HepG2 (cell line): ENCODE results near the gene NDC80. TPM values are rescaled to one million over a fixed set of nuclear protein-coding genes. Genes with fewer than 3 reads are reported as not detected.
A peak's percentile ranks its signal among the peaks of the same experiment; 100 is the strongest.

Source experiments
- CC2D1A ChIP-seq: sonication (generic); formaldehyde crosslinking; IDR thresholded peaks from 2 replicates; pipeline ENCODE4 v1.8.1; 2023; ENCODE audit warnings: mild to moderate bottlenecking, missing genetic modification reagents
- CREB1 ChIP-seq, 2 experiments: fragments of 450-650 bp in 1 of 2; IDR thresholded peaks; 2 replicates each; pipeline ENCODE4 v1.6.1; 2016 to 2017; ENCODE audit warnings: control low read depth in 1 of 2, mild to moderate bottlenecking in 1 of 2, missing compliant biosample characterization in 1 of 2, missing genetic modification characterization in 1 of 2
- DMAP1 ChIP-seq: IDR thresholded peaks from 2 replicates; pipeline ENCODE4 v1.6.1; 2016
- ESRRA ChIP-seq: sonication (generic); formaldehyde crosslinking; IDR thresholded peaks from 2 replicates; pipeline ENCODE4 v1.5.1; 2020; ENCODE audit warnings: mild to moderate bottlenecking, low read depth, missing genetic modification reagents
- GTF3A ChIP-seq: sonication (generic); formaldehyde crosslinking; conservative IDR thresholded peaks from 2 replicates; pipeline ENCODE4 v1.4.0; 2020; ENCODE audit warnings: mild to moderate bottlenecking, missing genetic modification reagents
- HNRNPLL ChIP-seq: fragments of 200-400 bp; formaldehyde crosslinking; IDR thresholded peaks from 2 replicates; pipeline ENCODE4 v1.6.1; 2017; ENCODE audit warnings: mild to moderate bottlenecking, low read depth, low read length; ENCODE audit not compliant: poor library complexity, severe bottlenecking
- NR2F1 ChIP-seq, 2 experiments: fragments of 450-650 bp in 1 of 2; formaldehyde crosslinking in 1 of 2; IDR thresholded peaks; 2 replicates each; pipeline versions ENCODE4 v1.5.0 to v1.6.1; 2016 to 2020; ENCODE audit warnings: mild to moderate bottlenecking in 1 of 2, missing compliant biosample characterization in 1 of 2, missing genetic modification reagents in 1 of 2, moderate library complexity in 1 of 2
- SMAD3 ChIP-seq: sonication (generic); formaldehyde crosslinking; IDR thresholded peaks from 2 replicates; pipeline ENCODE4 v1.4.0; 2020; ENCODE audit warnings: missing genetic modification reagents
- SMARCC2 ChIP-seq: fragments of 450-650 bp; IDR thresholded peaks from 2 replicates; pipeline ENCODE4 v1.6.1; 2017; ENCODE audit warnings: antibody characterized with exemption, mild to moderate bottlenecking
- SOX6 ChIP-seq, 2 experiments: fragments of 450-650 bp in 1 of 2; sonication (generic) in 1 of 2; formaldehyde crosslinking in 1 of 2; IDR thresholded peaks; 2 replicates each; pipeline versions ENCODE4 v1.4.0 to v1.6.1; 2017 to 2020; ENCODE audit warnings: antibody characterized with exemption in 1 of 2, mild to moderate bottlenecking in 1 of 2, missing genetic modification reagents in 1 of 2
- TBX3 ChIP-seq: fragments of 450-650 bp; IDR thresholded peaks from 2 replicates; pipeline ENCODE4 v1.6.1; 2017; ENCODE audit warnings: antibody characterized with exemption, mild to moderate bottlenecking, inconsistent platforms, borderline replicate concordance
- ZFY ChIP-seq: sonication (generic); formaldehyde crosslinking; IDR thresholded peaks from 2 replicates; pipeline ENCODE4 v1.4.0; 2020; ENCODE audit warnings: missing genetic modification reagents
- ZIK1 ChIP-seq: sonication (generic); formaldehyde crosslinking; IDR thresholded peaks from 2 replicates; pipeline ENCODE4 v1.5.0; 2020; ENCODE audit warnings: mild to moderate bottlenecking, low read depth, missing genetic modification reagents, borderline replicate concordance
- ZNF484 ChIP-seq: sonication (generic); formaldehyde crosslinking; IDR thresholded peaks from 2 replicates; pipeline ENCODE4 v1.5.1; 2020; ENCODE audit warnings: mild to moderate bottlenecking, low read depth, missing genetic modification reagents, borderline replicate concordance
- ZNF839 ChIP-seq: sonication (generic); formaldehyde crosslinking; IDR thresholded peaks from 2 replicates; pipeline ENCODE4 v1.4.0; 2020; ENCODE audit warnings: missing genetic modification reagents, mild to moderate bottlenecking, borderline replicate concordance
- polyA plus RNA-seq, 8 experiments: library from polyadenylated mRNA; depleted of rRNA in 3 of 8; stranded (reverse) in 7 of 8; unstranded in 1 of 8; fragments of >200 nt; fragmentation: Illumina TruSeq in 4 of 8; extraction: Trizol in 4 of 8; gene quantifications; 2 replicates each; pipeline versions ENCODE4 v1.2.1 to v1.2.3, GENCODE V29; 2011 to 2016; ENCODE audit warnings: low read depth in 4 of 8, missing spikeins in 1 of 8, mixed read lengths in 1 of 8; ENCODE audit not compliant: insufficient read depth in 1 of 8
- total RNA-seq, 5 experiments: library from RNA; depleted of rRNA; stranded (reverse); fragments of >200 nt; fragmentation: Illumina TruSeq; extraction: Trizol; gene quantifications; 2 replicates each; pipeline ENCODE4 v1.2.3, GENCODE V29; 2016; ENCODE audit warnings: low read depth in 1 of 5
- TF ChIP-seq, protein P1 (sequence below): sonication (generic); formaldehyde crosslinking; IDR thresholded peaks from 2 replicates; pipeline ENCODE4 v1.5.0; 2020; ENCODE audit warnings: mild to moderate bottlenecking, missing genetic modification reagents
- TF ChIP-seq, protein P2 (sequence below): sonication (generic); formaldehyde crosslinking; IDR thresholded peaks from 2 replicates; pipeline ENCODE4 v1.5.1; 2020; ENCODE audit warnings: missing genetic modification reagents, mild to moderate bottlenecking, borderline replicate concordance
- TF ChIP-seq, protein P3 (sequence below): sonication (generic); formaldehyde crosslinking; IDR thresholded peaks from 2 replicates; pipeline ENCODE4 v1.4.0; 2020; ENCODE audit warnings: low read depth, mild to moderate bottlenecking, missing genetic modification reagents
- TF ChIP-seq, protein P4 (sequence below): sonication (generic); formaldehyde crosslinking; IDR thresholded peaks from 2 replicates; pipeline ENCODE4 v1.8.0; 2022; ENCODE audit warnings: missing genetic modification reagents, mild to moderate bottlenecking, inconsistent platforms, borderline replicate concordance
- TF ChIP-seq, protein P5 (sequence below): IDR thresholded peaks from 2 replicates; pipeline ENCODE4 v1.6.1; 2016; ENCODE audit warnings: missing compliant biosample characterization, missing genetic modification reagents, borderline replicate concordance

The NDC80 gene
- total and polyA plus RNA-seq, 2 of the 13 experiments (the other 11 are each of a cell fraction or from before 2014, with no cell fraction given): 9.6 to 33.0 TPM

DNA sequence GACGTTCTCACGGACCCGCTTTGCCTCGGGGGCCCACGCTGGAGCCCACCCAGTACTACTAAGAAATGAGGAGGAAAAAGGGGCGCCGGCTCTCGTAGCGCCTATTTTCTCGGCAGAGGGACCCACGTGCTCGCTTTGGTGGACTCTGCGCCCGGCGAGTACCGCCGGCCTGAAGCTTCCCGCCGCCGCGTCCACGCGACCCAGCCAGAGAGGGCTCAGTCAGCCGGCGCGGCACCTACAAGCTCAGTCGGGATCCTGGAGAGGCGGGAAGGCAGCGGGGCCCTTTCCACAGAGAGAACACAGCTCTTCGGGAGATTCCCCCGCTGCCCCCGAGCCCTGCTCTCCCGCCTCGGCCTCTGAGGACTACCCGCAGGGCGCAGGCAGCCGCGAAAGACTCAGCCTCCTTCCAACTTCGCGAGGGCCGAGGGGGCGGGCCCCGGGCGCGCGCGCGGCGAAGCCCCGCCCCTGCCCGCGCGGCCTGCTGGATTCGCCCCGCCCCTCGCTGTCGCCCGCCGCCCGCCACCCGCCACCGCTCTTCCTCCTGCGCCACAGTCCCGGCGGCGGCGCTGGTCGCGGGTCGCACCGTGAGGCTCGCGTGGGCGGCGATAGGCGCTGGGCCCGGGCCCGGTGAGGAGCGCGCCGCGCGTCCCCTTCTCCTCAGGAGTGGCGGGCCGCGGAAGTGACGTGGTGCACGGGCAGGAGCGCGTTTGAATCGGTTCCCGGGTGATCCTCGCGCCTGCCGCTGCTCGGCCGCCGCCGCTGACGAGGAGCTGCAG lies 84.0 kb downstream of the NDC80 start, which contains the start of gene SMCHD1 (continued):
- TF ChIP-seq ZNF484 (no peak), CREB1 (IDR thresholded peaks at IDR 0.05) (peak; percentile 67; the same call in 1 of the 2 replicates), CREB1 (CRISPR knock-in tag; IDR thresholded peaks at IDR 0.05) (peak; percentile 58; the same call in 1 of the 2 replicates), TBX3 (no peak), SMARCC2 (no peak), ZIK1 (CRISPR knock-in tag) (peak; percentile 45; the same call in 1 of the 2 replicates), GTF3A (CRISPR knock-in tag) (no peak), ESRRA (CRISPR knock-in tag) (0 out of 2 replicates have a peak, but pooled peaks have one; percentile 58), SMAD3 (CRISPR knock-in tag) (0 out of 2 replicates have a peak, but pooled peaks have one; percentile 21), ZNF839 (CRISPR knock-in tag) (no peak), SOX6 (IDR thresholded peaks at IDR 0.05) (no peak), SOX6 (CRISPR knock-in tag; IDR thresholded peaks at IDR 0.05) (peak; percentile 64), CC2D1A (CRISPR knock-in tag) (no peak), ZFY (CRISPR knock-in tag) (peak; percentile 98), NR2F1 (CRISPR knock-in tag; IDR thresholded peaks at IDR 0.05) (no peak), HNRNPLL (no peak), DMAP1 (CRISPR knock-in tag) (peak; percentile 96)
- TF ChIP-seq, protein P1, sequence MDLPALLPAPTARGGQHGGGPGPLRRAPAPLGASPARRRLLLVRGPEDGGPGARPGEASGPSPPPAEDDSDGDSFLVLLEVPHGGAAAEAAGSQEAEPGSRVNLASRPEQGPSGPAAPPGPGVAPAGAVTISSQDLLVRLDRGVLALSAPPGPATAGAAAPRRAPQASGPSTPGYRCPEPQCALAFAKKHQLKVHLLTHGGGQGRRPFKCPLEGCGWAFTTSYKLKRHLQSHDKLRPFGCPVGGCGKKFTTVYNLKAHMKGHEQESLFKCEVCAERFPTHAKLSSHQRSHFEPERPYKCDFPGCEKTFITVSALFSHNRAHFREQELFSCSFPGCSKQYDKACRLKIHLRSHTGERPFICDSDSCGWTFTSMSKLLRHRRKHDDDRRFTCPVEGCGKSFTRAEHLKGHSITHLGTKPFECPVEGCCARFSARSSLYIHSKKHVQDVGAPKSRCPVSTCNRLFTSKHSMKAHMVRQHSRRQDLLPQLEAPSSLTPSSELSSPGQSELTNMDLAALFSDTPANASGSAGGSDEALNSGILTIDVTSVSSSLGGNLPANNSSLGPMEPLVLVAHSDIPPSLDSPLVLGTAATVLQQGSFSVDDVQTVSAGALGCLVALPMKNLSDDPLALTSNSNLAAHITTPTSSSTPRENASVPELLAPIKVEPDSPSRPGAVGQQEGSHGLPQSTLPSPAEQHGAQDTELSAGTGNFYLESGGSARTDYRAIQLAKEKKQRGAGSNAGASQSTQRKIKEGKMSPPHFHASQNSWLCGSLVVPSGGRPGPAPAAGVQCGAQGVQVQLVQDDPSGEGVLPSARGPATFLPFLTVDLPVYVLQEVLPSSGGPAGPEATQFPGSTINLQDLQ (CRISPR knock-in tag): no peak
- TF ChIP-seq, protein P2, sequence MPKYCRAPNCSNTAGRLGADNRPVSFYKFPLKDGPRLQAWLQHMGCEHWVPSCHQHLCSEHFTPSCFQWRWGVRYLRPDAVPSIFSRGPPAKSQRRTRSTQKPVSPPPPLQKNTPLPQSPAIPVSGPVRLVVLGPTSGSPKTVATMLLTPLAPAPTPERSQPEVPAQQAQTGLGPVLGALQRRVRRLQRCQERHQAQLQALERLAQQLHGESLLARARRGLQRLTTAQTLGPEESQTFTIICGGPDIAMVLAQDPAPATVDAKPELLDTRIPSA (CRISPR knock-in tag): 0 out of 2 replicates have a peak, but pooled peaks have one; percentile 28
- TF ChIP-seq, protein P3, sequence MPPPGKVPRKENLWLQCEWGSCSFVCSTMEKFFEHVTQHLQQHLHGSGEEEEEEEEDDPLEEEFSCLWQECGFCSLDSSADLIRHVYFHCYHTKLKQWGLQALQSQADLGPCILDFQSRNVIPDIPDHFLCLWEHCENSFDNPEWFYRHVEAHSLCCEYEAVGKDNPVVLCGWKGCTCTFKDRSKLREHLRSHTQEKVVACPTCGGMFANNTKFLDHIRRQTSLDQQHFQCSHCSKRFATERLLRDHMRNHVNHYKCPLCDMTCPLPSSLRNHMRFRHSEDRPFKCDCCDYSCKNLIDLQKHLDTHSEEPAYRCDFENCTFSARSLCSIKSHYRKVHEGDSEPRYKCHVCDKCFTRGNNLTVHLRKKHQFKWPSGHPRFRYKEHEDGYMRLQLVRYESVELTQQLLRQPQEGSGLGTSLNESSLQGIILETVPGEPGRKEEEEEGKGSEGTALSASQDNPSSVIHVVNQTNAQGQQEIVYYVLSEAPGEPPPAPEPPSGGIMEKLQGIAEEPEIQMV (CRISPR knock-in tag): no peak
- TF ChIP-seq, protein P4, sequence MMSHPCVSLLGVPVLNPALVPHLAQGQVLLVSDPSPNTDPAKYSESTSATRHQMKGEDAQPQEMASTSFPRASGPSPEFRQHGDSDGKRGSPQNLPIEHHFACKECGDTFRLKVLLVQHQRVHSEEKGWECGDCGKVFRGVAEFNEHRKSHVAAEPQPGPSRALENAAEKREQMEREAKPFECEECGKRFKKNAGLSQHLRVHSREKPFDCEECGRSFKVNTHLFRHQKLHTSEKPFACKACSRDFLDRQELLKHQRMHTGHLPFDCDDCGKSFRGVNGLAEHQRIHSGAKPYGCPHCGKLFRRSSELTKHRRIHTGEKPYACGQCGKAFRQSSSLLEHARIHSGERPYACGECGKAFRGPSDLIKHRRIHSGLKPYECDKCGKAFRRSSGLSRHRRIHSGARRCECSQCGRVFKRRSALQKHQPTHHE: no peak
- TF ChIP-seq, protein P5, sequence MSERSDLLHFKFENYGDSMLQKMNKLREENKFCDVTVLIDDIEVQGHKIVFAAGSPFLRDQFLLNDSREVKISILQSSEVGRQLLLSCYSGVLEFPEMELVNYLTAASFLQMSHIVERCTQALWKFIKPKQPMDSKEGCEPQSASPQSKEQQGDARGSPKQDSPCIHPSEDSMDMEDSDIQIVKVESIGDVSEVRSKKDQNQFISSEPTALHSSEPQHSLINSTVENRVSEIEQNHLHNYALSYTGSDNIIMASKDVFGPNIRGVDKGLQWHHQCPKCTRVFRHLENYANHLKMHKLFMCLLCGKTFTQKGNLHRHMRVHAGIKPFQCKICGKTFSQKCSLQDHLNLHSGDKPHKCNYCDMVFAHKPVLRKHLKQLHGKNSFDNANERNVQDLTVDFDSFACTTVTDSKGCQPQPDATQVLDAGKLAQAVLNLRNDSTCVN (CRISPR knock-in tag): no peak; the same call in 1 of the 2 replicates
